SW 1271 (cell line): ENCODE measurements around the gene LRRC4B.

Experiments
- DNase-seq, 2 experiments: peaks; one replicate each; lab custom pipeline; 2025; lab: John Stamatoyannopoulos, UW

The LRRC4B gene

DNA sequence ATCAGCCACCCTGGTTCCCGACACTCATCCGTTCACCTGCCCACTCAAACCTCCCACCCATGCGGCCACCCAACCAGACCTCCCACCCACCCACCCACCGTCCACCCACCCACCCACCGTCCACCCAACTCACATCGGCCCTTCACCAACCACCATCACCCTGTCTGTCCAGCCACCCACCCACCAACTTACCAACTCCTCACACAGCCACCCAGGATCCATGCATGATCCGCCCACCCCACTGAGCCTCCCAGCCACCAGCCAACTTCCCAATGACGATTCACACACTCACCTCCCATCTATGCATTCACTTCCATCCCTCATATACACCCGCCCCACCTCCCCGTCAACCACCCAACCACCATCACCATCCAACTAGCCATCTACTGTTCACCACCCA, 61.5 kb downstream of the LRRC4B start:
- no peak for DNase-seq

GRCh38 chr19:50505856-50506611, 62.2 kb downstream of the LRRC4B start:
- no peak for DNase-seq

GRCh38 chr19:50501568-50502475, 66.4 kb downstream of the LRRC4B start:
- DNase-seq: no peak

DNA sequence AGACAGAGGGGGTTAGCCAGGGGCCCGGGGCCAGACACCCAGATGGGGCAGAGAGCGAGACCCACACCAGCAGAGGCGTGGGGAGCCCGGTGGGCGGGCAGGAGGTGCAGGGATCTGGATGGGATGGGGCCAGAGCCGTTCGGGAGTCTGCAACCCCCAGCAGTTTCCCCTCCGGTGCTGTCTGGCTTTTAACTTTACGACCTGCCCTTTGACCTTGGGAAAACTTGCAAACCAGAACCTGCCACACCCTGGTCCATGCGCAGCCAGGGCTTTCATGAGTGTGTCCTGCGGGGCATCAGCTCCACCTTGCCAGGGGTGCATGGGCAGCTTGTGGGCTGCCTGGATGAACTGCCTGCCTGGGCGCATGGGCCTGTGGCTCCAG, 67.1 kb downstream of the LRRC4B start:
- DNase-seq: no peak

DNA sequence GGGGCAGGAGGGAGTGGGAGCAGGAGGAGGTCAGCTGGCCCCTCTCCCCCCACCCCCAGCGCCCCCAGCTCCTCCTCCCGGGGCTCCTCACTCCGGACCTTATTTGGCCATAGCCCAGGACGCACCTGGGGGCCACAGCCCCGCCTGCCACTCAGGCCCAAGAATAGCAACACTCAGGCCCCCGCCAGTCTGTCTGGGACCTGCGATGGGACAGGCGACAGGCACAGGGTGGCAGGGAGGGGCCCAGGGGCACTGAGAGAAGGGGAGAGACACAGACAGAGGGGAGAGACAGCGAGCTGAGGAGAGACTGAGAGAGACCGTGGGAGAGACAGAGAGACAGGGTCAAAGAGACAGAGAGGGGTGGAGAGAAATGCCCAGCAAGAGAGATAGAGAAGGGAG, 67.5 kb downstream of the LRRC4B start:
- no peak for DNase-seq

DNA sequence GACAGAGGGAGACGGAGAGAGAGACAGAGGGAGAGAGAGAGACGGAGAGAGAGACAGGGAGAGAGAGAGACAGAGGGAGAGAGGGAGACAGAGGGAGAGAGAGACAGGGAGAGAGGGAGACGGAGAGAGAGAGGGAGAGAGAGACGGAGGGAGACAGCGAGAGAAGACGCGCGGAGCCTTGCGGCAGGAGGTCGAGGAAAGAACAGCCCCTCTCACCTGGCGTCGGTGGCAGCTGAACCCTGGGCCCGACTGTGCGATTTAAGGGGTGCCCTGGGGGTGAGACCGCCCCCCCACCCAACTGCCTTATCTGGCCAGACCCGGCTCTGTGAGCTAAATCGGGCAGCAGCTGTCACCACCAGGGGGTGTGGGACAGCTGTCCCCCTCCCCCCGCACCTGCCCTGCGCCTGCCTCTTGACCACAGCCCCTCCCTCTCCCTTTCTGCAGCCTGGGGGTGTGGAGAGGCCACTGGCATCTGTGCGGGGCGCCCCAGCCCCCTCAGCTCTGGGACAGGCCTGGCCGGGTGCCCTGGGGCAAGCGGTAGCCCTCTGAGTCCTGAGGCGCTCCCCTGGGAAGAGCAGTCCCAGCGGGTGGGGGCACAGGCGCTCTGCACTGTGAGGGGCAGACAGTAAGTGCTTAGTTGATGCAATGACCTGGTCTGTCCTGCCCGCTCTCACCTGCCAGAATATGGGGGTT, 68.0 kb downstream of the LRRC4B start:
- no peak for DNase-seq

- no peak for DNase-seq
These were observed 69.8 kb downstream of the LRRC4B start for GRCh38 chr19:50498219-50499056.

DNA sequence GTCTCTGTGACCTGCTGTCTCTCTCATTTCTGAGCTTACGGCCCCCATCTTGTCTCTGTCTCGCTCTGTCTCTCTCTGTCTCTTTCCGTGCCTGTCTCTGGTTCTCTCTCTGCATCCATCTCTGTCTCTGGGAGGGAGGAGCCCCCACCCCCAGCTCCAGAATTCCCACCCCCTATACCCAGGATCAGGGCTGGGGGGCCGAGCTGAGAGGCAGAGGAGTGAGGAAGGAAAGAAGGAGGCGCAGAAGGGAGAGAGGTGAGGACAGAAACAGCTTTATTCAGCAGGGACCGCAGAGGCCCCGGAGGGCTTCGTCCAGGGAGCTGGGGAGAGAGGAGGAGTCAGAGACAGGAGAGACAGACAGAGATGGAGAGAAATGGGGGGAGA, 71.2 kb downstream of the LRRC4B start:
- no peak for DNase-seq

DNA sequence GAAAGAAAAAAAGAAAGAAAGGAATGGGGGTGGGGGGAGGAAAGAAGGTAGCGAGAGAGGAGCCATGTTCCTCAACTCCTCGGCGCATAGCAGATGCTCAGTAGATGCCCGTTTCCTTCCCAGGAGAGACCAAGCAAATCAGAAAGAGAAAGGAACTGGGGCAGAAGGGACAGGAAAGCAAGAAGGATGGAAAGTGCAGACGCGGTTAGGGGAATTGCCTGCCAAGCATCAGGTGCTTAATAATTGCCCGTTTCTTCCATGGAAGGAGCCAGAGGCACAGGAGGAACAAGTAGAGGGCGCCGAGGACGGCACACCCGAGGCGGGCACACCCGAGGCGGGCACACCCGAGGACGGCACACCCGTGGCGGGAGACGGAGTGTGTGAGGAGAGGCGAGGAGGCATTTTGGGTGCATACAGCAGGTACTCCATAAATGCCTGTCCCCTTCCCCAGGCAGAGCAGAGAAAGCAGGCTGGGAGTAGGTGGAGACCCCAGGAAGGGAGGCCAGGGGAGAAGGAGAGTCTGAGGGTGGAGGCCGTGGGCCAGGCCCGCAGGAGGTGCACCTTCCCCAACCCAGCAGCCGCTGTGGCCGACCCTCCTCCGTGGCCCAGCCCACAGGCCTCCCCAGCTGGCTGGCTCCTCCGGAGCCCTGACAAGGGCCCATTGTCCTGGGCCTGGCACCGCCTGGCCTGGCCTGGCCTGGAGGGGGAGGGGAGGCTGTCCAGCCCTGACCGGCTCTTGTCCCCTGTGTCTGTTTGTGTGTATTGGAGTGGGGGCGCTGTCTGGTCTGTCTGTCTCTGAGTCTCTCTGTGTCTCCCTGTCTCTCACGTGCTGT, 71.8 kb downstream of the LRRC4B start:
- DNase-seq: no peak

DNA sequence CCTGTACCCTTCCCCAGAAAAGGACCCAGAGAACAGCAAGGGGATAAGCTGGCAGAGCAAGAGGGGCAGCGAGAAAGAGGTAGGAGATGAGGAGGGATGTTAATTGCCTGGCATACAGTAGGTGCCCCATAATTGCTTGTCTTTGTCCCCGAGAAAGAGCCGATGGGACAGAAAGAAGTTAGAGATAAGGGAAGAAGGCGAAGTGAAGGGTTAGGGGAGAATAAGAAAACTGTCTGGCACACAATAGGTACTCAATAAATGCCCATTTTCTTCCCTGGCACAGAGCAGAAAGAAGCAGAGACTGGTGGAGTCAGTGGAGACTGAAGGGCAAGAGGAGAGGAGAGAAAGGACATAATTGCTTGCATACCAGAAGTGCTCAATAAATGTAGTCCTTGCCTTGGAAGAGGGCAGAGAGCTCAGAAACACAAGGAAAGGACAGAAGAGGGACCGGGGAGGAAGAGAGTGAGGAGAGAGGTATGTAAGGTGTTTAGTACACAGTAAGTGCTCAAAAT, 73.2 kb downstream of the LRRC4B start:
- DNase-seq: no peak

DNA sequence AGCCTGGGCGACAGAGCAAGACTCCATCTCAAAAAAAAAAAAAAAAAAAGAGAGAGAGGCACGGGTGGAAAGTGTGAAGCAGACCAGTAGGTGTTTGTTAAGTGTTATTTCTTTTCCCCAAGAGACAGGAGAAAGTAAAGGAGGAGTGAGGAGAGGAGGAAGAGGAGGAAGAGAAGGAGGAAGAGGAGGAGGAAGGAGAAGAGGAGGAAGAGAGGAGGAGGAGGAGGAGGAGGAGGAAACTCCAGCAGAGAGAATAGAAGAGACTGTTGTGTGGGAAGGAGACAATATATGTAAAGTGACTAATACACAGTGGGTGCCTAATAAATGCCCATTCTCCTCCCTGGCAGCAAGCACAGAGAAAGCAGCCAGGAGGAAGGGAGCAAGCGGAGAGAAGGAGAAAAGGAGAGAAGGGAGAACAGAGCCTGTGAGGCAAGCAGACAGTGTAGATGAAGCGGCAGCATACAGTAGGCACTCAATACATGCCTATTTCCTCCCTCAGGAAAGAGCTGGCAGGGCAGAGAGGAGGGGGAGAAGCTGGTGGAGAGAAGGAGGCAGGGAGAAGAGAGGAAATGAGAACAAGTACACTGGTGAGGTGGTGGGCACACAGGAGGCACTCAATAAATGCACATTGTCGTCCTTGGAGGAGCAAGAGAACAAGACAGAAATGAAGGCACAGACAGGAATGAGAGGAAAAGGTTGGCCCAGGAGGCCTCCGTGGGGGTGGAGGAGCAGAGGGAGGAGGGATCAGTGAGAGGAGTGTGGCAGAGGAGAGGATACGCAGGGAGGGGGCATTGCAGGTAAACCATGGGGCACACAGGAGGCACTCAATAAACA, 73.8 kb downstream of the LRRC4B start:
- no peak for DNase-seq

DNA sequence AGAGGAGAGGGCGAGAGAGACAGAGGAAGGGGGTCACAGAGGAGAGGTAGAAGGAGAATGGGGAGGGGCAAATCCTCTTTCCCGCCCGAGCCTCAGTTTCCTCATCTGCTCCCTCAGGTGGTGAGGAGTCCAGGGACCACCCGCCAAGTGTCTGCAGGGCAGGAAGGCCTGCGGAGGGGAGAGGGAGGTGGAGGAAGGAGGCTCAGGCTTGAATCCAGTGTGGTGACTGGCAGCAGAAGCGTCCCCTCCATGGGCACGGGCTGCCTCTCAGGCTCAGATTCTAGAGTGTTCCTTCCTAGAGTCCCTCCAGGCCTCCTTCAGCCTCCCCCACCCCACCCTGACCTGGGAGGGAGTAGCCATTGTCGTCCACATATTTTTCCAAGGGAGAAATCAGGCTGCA, 75.1 kb downstream of the LRRC4B start:
- no peak for DNase-seq

GRCh38 chr19:50492303-50493052, 75.8 kb downstream of the LRRC4B start:
- no peak for DNase-seq

DNA sequence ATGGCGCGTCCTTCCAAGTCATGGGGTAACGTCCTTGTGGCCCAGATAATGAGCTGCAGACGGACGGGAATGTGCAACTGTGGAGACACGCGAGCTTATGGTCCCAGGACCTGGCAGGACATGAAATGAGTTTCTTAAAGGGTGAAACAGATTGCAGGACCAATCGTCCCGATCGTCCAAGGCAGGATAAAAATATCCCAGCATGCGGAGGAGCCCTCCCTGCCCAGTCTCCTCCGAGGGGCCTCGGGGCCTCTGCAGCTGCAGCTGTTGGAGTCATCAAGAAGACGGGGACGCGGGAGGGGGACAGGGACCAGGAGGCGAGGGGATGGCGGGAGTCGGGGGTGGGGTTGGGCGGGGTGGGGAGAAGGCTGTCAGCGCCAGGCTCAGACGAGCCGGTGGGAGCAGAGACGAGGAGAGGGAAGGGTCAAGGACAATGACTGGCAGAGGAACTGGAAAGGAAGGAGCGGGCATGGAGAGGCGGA, 77.2 kb downstream of the LRRC4B start:
- DNase-seq: no peak

DNA sequence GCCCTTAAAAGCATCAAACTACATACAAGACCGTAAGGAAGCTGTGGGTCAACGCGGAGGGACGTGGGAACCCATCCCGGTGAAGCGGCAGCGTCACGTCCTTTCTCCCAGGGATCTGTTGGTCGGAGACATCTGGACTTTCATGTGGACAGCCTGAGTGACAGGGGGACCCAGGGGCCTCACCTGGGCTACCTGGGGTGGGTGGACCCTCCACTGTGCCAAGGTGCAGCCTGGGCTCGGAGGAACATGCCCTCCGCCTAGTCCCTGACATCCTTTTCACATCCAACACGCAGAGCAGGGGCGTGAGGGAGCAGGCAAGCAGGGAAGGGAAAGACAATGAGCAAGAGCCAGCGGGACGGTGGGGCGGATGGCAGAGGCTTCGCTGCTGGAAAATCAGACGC, 77.8 kb downstream of the LRRC4B start:
- DNase-seq: no peak

DNA sequence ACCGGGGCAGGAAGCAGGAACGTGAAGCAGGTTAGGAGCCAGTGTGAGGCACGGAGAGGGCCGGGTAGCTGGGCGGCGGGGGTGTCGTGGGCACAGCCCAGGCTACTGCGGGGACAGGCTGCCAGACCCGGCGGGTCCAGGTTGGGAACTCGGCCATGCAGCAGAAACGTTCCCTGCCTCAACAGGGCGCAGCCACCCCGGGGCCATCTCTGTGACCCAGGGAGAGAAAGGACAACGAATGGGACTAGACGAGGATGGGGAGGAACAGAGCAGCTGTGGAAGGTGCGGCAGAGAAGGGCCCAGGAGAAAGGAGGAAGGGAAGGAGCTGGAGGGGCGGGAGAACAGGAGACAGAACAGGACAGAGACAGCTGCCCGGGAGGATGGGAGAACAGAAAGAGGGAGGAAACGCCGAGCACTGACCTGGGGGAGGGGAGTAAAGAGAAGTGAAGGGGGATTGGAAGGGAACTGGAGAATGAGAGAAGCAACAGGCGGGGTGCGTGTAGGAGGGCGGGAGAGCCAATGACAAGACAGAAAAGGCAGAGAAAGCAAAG, 78.7 kb downstream of the LRRC4B start:
- DNase-seq: no peak

DNA sequence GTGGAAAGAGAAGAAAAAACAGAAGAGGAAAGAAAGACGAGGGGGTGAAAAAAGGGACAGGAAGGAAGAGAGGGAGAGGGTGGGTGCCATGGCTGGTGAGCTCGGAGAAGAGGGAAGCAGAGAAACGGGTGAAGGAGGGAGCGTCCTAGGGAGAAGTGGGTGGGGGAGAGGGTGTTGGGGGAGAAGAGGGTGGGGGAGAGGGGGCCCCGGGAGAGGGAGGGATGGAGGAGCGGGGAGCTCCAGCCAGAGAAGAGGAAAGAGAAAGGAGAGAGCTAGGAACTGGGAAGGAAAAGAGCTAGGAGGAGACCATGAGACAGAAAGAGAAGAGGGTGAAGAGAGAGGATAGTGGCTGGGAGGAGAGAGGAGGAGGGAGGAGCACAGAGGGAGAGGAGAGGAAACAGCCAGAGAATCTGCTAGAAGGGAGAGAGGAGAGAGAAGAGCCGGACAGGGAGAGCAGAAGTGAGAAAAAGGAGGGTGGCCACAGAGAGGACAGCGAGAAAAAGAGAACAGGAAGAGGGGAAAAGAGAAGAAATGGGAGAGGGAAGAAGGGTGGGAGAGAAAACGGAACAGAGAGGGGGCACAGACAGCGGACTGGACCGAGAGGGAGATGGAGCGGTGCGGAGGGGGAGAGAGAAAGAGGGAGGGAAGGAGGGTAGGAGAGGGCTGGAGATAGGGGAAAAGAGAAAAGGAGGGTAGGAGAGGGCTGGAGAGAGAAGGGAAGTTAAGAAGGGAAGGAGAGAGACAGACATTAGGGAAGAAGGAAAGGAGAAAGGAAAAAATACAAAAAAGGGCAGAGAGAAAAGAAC, 79.6 kb downstream of the LRRC4B start:
- no peak for DNase-seq
